ENCODE results near the gene SLC15A4. TPM values are rescaled to one million over a fixed set of nuclear protein-coding genes. Genes with fewer than 3 reads are reported as not detected.

Gene SLC15A4
- total RNA-seq, 2 experiments from 2014 or later = 26.4 to 26.8 TPM

- ChIA-PET CTCF (interaction anchor here (1.4 kb wide), 1 partner anchor 35 kb away, joined by 3 read pairs; no protein-coding TSS in a partner anchor), POLR2A (no interaction called here)
- no peak for TF ChIP-seq CTCF (IDR thresholded peaks at IDR 0.05)
- peaks cover 4% of the 10 kb centered on the region for H3K4me1 Mint-ChIP-seq (ENCODE audit: low read depth)
- intact Hi-C loops (cut with micrococcal nuclease) = no loop called here
- H3K4me3 Mint-ChIP-seq = no peak overlapping the region
- DNase-seq (no peak), ATAC-seq (no peak)
- no peaks in the 10 kb centered on the region for H3K27me3 Mint-ChIP-seq
- H3K27ac Mint-ChIP-seq = no peak overlapping the region
- no peaks in the 10 kb centered on the region for H3K9me3 Mint-ChIP-seq
- H3K36me3 Mint-ChIP-seq (ENCODE audit: low read depth) = no peaks in the 10 kb centered on the region
These were observed 76.3 kb downstream of the SLC15A4 start for GRCh38 chr12:128747441-128747840.

DNA sequence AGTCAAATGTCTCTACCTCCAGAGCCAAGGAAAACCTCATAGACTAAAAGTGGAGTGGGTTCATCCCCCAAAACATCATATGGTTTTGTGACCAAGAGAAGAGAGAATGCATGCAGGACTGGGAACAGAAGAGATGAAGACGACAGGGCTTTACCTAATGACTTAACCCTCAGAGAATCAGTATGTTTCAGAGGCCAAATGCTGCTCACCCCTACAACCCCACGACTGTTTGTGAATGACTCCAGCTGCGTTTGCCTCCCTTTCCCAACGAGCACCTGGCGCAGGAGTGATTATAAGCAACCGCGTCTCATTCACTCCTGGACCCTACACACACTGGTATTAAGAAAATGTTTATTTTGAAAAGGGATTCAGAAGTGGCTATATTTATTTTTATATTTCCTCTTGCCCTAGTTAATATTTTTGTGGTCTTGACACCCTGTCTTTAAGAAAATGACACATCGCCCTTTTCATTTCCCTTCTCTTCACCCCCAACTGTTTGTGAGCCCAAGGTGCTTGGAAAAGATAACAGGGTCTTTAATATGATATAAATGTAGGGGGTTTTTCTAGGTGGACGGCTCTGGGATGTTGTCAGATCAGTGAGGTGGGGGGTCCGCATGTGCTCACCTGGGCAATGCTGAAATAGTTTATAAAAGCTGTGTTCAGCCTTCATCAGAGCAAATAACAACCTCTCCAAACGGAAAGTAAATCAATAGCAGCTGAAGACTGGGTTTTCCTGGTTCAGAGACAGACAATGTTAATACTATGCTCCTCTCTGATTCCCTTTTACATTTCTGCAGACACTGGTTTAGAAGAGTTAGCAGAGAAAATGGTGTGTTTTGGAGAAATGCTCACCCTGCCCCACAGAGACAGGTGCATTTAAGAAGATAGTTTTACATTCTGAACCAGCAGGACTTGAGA is 77.7 kb downstream of the SLC15A4 start:
- H3K27me3 Mint-ChIP-seq = peaks cover 1% of the 10 kb centered on the region
- no peak overlapping the region for H3K4me3 Mint-ChIP-seq
- DNase-seq = no peak
- intact Hi-C loops (cut with micrococcal nuclease) = no loop called here
- POLR2A ChIA-PET = no interaction called here
- no peak overlapping the region for H3K27ac Mint-ChIP-seq
- no peaks in the 10 kb centered on the region for H3K36me3 Mint-ChIP-seq (ENCODE audit: low read depth)
- no peaks in the 10 kb centered on the region for H3K9me3 Mint-ChIP-seq
- no peak for ATAC-seq
- H3K4me1 Mint-ChIP-seq (ENCODE audit: low read depth) = peaks cover 4% of the 10 kb centered on the region
- no peak for TF ChIP-seq CTCF (IDR thresholded peaks at IDR 0.05)
- CTCF ChIA-PET = interaction anchor here (1.4 kb wide), 1 partner anchor 37 kb away, joined by 3 read pairs; no protein-coding TSS in a partner anchor

DNA sequence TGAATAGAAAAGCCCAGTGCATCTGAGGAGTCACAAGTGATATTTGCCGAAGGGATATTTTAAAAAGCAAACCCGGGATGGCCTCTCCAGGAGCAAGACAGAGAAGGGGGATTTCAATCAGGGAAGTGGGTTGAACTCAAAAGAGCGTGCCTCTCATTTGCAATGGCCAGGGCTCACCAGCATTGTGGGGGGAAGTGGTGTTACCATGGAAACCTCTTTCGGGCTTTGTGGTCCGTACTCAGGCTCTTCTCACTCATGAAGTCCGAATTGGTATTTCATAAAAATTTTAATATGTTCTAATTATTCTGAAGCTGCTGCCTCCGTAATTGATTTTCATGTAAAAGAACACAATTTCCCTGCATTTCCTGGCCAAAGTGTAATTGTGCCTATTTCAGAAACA is 79.8 kb downstream of the SLC15A4 start:
- H3K27ac Mint-ChIP-seq = no peak overlapping the region
- intact Hi-C loops (cut with micrococcal nuclease) = no loop called here
- no peak for TF ChIP-seq CTCF (IDR thresholded peaks at IDR 0.05)
- peaks cover 1% of the 10 kb centered on the region for H3K27me3 Mint-ChIP-seq
- DNase-seq (no peak), ATAC-seq (no peak)
- H3K36me3 Mint-ChIP-seq (ENCODE audit: low read depth) = no peaks in the 10 kb centered on the region
- H3K4me1 Mint-ChIP-seq (ENCODE audit: low read depth) = peaks cover 4% of the 10 kb centered on the region
- no peak overlapping the region for H3K4me3 Mint-ChIP-seq
- CTCF ChIA-PET = no interaction called here
- POLR2A ChIA-PET = no interaction called here
- peaks cover 4% of the 10 kb centered on the region for H3K9me3 Mint-ChIP-seq

Other genes starting within 250 kb of the SLC15A4 start
- gene GLT1D1, start 29.5 kb upstream of the SLC15A4 start, total RNA-seq = under 1 TPM; 0.32 to 0.49 TPM